Cardiac muscle cell (in vitro differentiated cells and primary cell): ENCODE data around the gene NPIPB8. TPM values are rescaled to one million over a fixed set of nuclear protein-coding genes. Genes with fewer than 3 reads are reported as not detected.
"Not testable (repeated sequence)": the region's sequence is repeated elsewhere in the genome, so short reads cannot be mapped to it uniquely, and the experiment has no call there.

Experiments
- DNase-seq, 2 donors: peaks; one replicate each; pipeline versions ENCODE4 v3.0.0 to v3.0.0-alpha.2; 2010 to 2017; ENCODE audit warnings: low read depth in 1 of 2, low spot score in 1 of 2
- H3K27ac ChIP-seq: fragments of 200-600 bp; sonication (generic); 2 replicates; pipeline ENCODE4 v1.5.1; 2016
- H3K27me3 ChIP-seq: fragments of 200-600 bp; sonication (generic); 2 replicates; pipeline ENCODE4 v1.6.0; 2016; ENCODE audit warnings: control low read depth
- H3K36me3 ChIP-seq: fragments of 200-600 bp; sonication (generic); 2 replicates; pipeline ENCODE4 v1.5.1; 2016; ENCODE audit warnings: control low read depth
- H3K4me1 ChIP-seq: fragments of 200-600 bp; sonication (generic); 2 replicates; pipeline ENCODE4 v1.8.1; 2017; ENCODE audit warnings: low read depth, mild to moderate bottlenecking, mixed run types
- H3K4me3 ChIP-seq: fragments of 200-600 bp; sonication (generic); 2 replicates; pipeline ENCODE4 v1.5.1; 2016; ENCODE audit warnings: mild to moderate bottlenecking
- H3K9me3 ChIP-seq: fragments of 200-600 bp; sonication (generic); 2 replicates; pipeline ENCODE4 v1.5.1; 2017; ENCODE audit warnings: low read depth, mild to moderate bottlenecking, control low read depth
- polyA plus RNA-seq: library from polyadenylated mRNA; unstranded; fragments of >200 nt; fragmentation: Nextera tagmentation; extraction: Ambion mirVana; gene quantifications from 2 replicates; pipeline ENCODE4 v1.2.1, GENCODE V29; 2016
- total RNA-seq: library from RNA; depleted of rRNA; stranded (reverse); fragments of >200 nt; gene quantifications from 2 replicates; pipeline ENCODE4 v1.2.3, GENCODE V29; 2016

The NPIPB8 gene
- total and polyA plus RNA-seq, 2 experiments from 2014 or later = 1.4 TPM; not detected in 1

DNA sequence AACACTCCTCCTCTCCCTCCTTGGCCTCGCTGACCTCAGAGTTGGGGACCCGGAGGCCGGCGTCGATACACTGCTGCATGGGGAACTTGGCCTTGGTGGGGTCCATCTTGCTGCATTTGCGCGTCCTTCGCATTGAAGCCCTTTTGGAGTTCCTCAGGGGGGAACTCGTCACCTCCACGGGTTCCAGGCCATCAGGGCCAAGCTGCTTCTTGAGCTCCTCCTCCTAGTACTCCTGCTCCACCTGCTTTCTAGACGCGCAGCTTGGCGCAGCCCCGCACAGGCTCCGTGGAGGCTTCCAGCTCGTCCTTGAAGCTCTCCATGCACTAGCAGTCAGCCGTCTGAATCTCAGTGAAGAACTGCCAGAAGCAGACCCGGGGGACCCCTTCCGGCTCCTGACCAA is 62.5 kb downstream of the NPIPB8 start:
- not testable (repeated sequence) for H3K27me3 ChIP-seq, H3K36me3 ChIP-seq, H3K4me1 ChIP-seq, DNase-seq, H3K9me3 ChIP-seq, H3K27ac ChIP-seq, H3K4me3 ChIP-seq

DNA sequence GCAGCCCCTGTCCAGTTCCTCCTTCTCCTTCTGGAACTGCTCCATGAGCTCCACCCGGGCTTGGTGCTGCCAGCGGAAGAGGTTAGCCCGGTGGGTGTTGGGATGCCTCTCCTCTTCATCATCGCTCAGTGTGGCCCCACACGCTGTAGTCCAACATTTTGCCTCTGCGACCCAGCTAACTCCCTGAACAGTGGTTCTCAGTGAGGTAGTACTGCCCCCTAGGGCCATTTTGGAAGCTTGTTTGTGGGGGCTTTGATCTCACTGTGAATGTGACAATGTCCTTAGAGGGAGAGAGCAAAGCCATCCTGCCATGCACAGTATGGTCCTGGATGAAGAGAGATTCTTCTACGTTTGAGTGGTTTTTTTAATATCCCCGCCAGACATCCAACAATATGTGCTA is 63.5 kb downstream of the NPIPB8 start:
- H3K36me3 ChIP-seq, H3K9me3 ChIP-seq, H3K27ac ChIP-seq, H3K4me1 ChIP-seq, DNase-seq, H3K27me3 ChIP-seq, H3K4me3 ChIP-seq: not testable (repeated sequence)

DNA sequence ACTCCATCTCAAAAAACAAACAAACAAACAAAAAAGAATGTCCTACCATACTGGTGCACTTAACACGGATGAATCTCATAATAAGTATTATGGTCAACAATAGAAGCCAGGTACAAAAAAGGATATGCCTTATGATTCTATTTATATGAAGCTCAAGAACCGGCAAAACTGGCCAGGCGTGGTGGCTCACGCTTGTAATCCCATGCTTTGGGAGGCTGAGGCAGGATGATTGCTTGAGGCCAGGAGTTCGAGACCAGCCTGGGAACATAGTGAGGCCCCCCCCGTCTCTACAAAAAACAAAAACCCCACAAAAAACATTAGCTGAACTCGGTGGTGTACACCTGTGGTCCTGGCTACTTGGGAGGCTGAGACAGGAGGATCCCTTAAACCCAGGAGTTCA is 66.4 kb downstream of the NPIPB8 start:
- not testable (repeated sequence) for H3K27me3 ChIP-seq, H3K4me3 ChIP-seq, DNase-seq, H3K4me1 ChIP-seq, H3K27ac ChIP-seq, H3K9me3 ChIP-seq, H3K36me3 ChIP-seq

Other genes starting within 250 kb of the NPIPB8 start
- 107 and 122 TPM in 2 replicates for gene EIF3CL, start 234.2 kb upstream of the NPIPB8 start, total RNA-seq
- 1.2 TPM in 1 of 2 replicates, not detected in the other for gene EIF3CL, start 234.2 kb upstream of the NPIPB8 start, polyA plus RNA-seq
- gene NPIPB7, start 165.7 kb upstream of the NPIPB8 start, total RNA-seq = 0.15 and 0.60 TPM in 2 replicates
- 0.76 TPM in 1 of 2 replicates, not detected in the other for gene NPIPB7, start 165.7 kb upstream of the NPIPB8 start, polyA plus RNA-seq
- 25.2 and 29.3 TPM in 2 replicates for gene CLN3, start 146.0 kb upstream of the NPIPB8 start, total RNA-seq
- 29.6 and 39.2 TPM in 2 replicates for gene CLN3, start 146.0 kb upstream of the NPIPB8 start, polyA plus RNA-seq
- gene APOBR, start 143.4 kb upstream of the NPIPB8 start, total RNA-seq = 0.39 TPM in 1 of 2 replicates, not detected in the other
- not detected in 2 replicates for gene APOBR, start 143.4 kb upstream of the NPIPB8 start, polyA plus RNA-seq
- not detected in 2 replicates for gene IL27, start 131.2 kb upstream of the NPIPB8 start, total RNA-seq
- gene IL27, start 131.2 kb upstream of the NPIPB8 start, polyA plus RNA-seq = not detected in 2 replicates
- gene NUPR1, start 99.1 kb upstream of the NPIPB8 start, total RNA-seq = not detected in 2 replicates
- gene NUPR1, start 99.1 kb upstream of the NPIPB8 start, polyA plus RNA-seq = not detected in 2 replicates
- 23.8 and 28.8 TPM in 2 replicates for gene SGF29, start 84.1 kb upstream of the NPIPB8 start, total RNA-seq
- 21.7 and 27.9 TPM in 2 replicates for gene SGF29, start 84.1 kb upstream of the NPIPB8 start, polyA plus RNA-seq
- gene SULT1A2, start 41.0 kb upstream of the NPIPB8 start, total RNA-seq = 0.67 and 1.6 TPM in 2 replicates
- gene SULT1A2, start 41.0 kb upstream of the NPIPB8 start, polyA plus RNA-seq = 0.83 and 5.4 TPM in 2 replicates
- gene SULT1A1, start 28.0 kb upstream of the NPIPB8 start, total RNA-seq = 23.6 and 30.4 TPM in 2 replicates
- gene SULT1A1, start 28.0 kb upstream of the NPIPB8 start, polyA plus RNA-seq = 24.1 and 42.8 TPM in 2 replicates
- gene EIF3C, start 73.4 kb downstream of the NPIPB8 start, total RNA-seq = 287 and 310 TPM in 2 replicates
- gene EIF3C, start 73.4 kb downstream of the NPIPB8 start, polyA plus RNA-seq = 381 and 388 TPM in 2 replicates
- gene NPIPB9, start 113.7 kb downstream of the NPIPB8 start, total RNA-seq = 1.2 and 1.5 TPM in 2 replicates
- gene NPIPB9, start 113.7 kb downstream of the NPIPB8 start, polyA plus RNA-seq = 1.8 and 2.1 TPM in 2 replicates
- gene ATXN2L, start 184.9 kb downstream of the NPIPB8 start, total RNA-seq = 70.9 and 81.2 TPM in 2 replicates
- 116 and 129 TPM in 2 replicates for gene ATXN2L, start 184.9 kb downstream of the NPIPB8 start, polyA plus RNA-seq
- 220 and 225 TPM in 2 replicates for gene TUFM, start 208.3 kb downstream of the NPIPB8 start, total RNA-seq
- gene TUFM, start 208.3 kb downstream of the NPIPB8 start, polyA plus RNA-seq = 305 and 359 TPM in 2 replicates
- gene SH2B1, start 225.8 kb downstream of the NPIPB8 start, total RNA-seq = 79.5 and 92.0 TPM in 2 replicates
- 37.7 and 41.1 TPM in 2 replicates for gene SH2B1, start 225.8 kb downstream of the NPIPB8 start, polyA plus RNA-seq
- gene ATP2A1, start 240.4 kb downstream of the NPIPB8 start, total RNA-seq = 2.6 and 2.7 TPM in 2 replicates
- gene ATP2A1, start 240.4 kb downstream of the NPIPB8 start, polyA plus RNA-seq = 2.6 and 5.0 TPM in 2 replicates